ENCODE data around the gene MBTPS1. TPM values are rescaled to one million over a fixed set of nuclear protein-coding genes. Genes with fewer than 3 reads are reported as not detected.

MBTPS1 gene
- polyA plus RNA-seq (2014; cell fraction: cytosol; rRNA removed), result 54.8 and 67.5 TPM in 2 replicates
- 92.2 and 143 TPM in 2 replicates for polyA plus RNA-seq (2014; cell fraction: nucleus; rRNA removed)

DNA sequence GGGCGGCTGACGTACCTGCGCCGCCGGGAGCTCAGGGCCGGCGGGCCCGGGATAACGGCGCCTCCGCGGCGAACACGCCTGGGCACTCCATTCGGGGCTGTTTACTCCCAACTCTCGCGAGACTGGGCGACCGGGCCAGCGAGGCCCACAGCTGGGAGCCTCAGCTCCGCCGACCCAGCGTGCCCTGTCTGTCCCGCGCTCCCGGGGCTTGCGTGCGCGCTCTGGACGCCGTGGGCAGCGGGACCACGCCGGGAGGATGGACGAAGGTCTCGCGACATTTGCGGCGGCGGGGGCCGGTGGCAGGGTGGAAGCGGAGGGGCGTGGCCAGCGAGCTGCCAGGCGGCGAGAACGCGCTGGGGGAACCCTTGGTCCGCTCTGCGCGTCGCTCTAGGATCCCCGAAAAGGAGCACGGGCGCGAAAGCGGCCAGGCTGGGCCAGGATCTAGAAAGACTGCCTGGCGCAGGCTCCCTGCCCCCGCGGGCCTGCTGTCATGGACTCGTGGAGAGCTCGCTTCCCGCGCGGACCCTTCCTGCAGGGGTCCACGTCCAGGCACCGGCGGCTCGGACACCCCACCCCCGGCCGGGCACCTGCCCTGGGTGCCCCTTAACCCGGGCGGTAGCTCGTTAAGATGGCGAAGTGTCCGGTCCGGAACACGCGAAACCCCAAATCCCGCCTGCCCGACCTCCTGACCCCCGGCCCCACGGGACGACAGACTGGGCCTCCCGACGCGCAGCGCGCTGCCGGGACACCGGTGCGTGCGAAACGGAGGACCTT, at the start of gene MBTPS1:
MBTPS1 (minus strand) TSS at position 223 of the 774 bp plus-strand sequence. CDS start 15,159 bp downstream, outside the sequence.
- peak; percentile 99 for DNase-seq (ENCODE audit: low spot score)

DNA sequence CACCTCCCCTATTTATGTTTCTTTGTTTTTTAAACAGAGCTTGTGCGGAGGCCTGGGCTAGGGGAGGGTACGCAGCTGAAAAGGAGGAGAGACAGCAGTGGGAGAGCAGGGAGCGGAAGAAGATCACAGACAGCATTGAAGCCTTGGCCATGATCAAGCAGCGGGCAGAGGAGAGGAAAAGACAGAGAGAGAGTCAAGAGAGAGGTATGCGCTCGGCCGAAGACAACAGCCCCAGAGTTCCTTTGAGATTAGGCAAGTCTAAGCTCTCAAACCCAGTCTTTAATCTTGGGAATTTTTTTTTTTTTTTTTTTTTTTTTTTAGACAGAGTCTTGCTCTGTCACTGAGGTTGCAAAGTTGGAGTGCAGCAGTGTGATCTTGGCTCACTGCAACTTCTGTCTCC, 49.0 kb upstream of the MBTPS1 start:
- no peak for DNase-seq (ENCODE audit: low spot score)

DNA sequence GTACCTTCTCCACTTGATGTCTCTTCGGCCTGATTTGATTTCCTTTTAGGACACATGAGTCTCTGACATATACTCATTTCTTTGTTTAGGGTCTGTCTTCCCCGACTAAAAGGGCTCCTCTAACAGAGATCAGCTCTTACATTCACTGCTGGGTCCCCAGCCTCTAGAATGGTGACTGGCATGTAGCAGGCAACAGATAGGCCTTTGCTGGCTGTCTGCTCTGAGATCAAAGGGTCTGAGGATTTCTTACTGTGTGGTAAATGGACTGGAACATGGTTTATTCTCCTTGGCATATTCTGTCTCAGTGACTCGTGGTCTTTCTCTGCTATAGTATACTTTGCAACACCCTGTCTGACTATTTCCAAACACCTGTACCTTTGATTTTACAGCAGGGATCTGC, 45.1 kb upstream of the MBTPS1 start:
- DNase-seq (ENCODE audit: low spot score), result no peak

DNA sequence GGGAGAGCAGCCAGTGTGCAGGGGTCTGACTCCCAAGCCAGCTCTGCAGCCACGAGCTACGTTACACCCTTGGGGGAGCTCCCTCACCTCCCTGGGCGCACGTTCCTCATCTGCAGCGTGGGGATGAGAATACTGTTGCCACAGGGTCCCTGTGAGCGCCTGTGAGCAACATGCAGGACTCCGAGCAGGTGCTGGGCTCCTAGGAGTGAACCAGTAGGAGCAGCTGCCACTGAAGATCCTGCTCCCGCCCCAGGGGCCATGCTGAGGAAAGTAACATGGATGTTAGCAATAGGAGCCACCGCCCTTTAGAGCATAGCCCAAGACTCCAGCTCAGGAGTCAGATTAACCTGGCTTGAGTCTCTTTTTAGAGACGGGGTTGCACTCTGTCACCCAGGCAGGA, 44.3 kb upstream of the MBTPS1 start:
- DNase-seq (ENCODE audit: low spot score), result no peak

DNA sequence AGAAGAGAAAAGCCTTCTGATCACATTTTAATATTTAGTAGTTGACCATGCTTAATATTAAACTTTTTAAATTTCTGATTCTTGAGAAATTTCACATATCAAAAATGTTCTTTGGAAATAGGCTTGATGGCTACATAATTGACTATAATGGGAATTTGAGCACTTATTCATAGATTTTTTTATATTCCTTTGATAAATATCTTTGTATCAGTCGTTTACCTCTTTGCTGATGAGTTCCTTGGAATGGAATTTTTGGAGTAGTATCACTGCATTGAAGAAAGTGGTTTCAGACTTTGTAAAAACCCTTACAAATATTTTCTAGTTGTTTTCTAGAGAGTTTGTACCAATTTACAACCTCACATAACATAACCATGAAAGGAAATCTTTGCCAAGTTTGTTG, 43.1 kb upstream of the MBTPS1 start:
- no peak for DNase-seq (ENCODE audit: low spot score)

GRCh38 chr16:84159007-84159406, 42.3 kb upstream of the MBTPS1 start:
- no peak for DNase-seq (ENCODE audit: low spot score)

GRCh38 chr16:84156342-84156784, 39.6 kb upstream of the MBTPS1 start:
- DNase-seq (ENCODE audit: low spot score), result no peak

- no peak for DNase-seq (ENCODE audit: low spot score)
Observed at GRCh38 chr16:84155771-84156170, 39.0 kb upstream of the MBTPS1 start.

DNA sequence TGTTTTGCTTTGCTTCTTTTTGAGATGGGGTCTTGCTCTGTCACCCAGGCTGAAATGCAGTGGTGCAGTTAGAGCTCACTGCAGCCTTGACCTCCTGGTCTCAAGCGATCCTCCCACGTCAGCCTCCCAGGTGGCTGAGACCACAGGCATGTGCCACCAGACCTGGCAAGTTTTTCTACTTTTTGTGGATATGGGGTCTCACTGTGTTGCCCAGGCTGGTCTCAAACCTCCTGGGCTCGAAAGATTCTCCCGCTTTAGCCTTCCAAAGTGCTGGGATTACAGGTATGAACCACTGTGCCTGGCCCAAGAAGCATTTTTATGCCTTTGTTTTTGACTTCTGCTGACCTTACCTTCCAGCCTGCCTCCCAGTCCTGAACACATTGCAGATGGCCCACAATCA, 38.5 kb upstream of the MBTPS1 start:
- DNase-seq (ENCODE audit: low spot score), result no peak

GRCh38 chr16:84153660-84154214, 37.0 kb upstream of the MBTPS1 start:
- DNase-seq (ENCODE audit: low spot score), result no peak

GRCh38 chr16:84150926-84151325, 34.2 kb upstream of the MBTPS1 start:
- no peak for DNase-seq (ENCODE audit: low spot score)

GRCh38 chr16:84144859-84145639, 28.3 kb upstream of the MBTPS1 start, which contains the start of the genes DNAAF1 and HSDL1:
Gene DNAAF1, plus strand, starts transcription at chr16:84145308. Its CDS starts 133 bp downstream, at chr16:84145441.
Gene HSDL1, minus strand, starts transcription at chr16:84145177. Its CDS starts 13,856 bp downstream, at chr16:84131321.
- DNase-seq (ENCODE audit: low spot score), result peak; percentile 84

DNA sequence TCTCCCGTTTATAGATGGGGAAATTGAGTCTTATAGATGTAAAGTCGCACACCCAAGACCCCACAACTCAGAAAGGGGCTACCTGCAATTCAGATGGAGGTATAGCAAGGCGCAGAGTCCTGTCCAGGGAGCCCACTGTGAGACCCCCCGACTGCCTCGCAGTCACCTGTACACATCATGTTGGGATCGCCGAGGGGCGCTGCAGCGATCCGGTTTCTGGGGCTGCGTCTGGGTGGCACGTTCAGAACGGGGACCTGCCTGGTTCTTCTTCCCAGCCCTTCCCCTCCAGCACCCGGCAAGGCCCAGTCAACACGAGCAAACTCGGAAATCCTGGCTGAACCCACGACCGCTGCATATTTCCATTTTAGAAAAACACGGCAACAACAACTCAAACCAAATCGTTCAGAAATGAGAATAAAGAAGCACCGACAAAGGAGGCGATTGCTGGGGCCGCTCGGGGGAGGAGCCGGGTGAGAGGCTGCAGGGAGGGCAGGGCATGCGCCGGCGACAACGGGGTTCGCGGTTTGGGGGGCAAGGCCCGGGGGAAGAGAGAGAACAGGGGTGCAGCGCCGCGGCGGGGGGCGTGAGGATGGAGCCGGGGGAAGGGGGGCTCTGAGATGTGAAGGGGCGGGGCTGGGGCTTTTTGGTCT, 27.6 kb upstream of the MBTPS1 start:
- DNase-seq (ENCODE audit: low spot score), result peak; percentile 36

DNA sequence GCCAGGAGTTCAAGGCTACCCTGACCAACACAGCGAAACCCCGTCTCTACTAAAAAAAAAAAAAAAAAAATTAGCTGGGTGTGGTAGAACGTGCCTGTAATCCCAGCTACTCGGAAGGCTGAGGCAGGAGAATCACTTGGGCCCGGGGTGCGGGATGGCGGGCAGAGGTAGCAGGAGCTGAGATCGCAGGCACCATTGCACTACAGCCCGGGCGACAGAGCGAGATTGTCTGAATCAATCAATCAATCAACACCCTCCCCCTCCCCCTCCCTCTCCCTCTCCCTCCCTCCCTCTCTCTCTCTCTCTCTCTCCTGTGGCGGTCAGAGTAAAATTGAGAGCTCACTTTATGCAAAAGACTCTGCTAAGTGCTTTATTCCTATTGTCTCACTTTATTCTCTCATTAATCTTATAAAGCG, 27.1 kb upstream of the MBTPS1 start:
- DNase-seq (ENCODE audit: low spot score), result no peak

GRCh38 chr16:84143081-84143480, 26.3 kb upstream of the MBTPS1 start:
- DNase-seq (ENCODE audit: low spot score), result no peak

DNA sequence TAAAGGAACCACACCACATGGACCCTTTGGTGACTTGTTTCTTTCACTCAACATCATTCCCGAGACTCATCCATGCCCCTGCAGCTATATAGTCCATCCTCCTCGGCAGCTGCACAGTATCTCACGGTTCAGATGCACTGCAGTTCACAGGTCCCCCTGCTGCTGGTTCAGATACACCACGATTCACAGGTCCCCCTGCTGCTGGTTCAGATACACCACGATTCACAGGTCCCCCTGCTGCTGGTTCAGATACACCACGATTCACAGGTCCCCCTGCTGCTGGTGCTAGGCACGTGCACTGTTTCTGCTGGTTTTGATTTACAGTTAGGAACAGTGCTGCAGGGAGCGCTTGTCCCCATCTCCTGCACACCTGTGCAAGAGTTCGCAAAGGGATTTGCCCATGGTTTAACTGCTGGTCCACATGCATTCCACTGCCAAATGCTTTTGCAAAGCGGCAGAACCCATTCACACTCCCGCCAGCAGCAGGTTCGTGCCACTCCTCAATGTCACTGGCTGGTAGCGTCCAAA, 24.5 kb upstream of the MBTPS1 start:
- no peak for DNase-seq (ENCODE audit: low spot score)

GRCh38 chr16:84139628-84140258, 23.0 kb upstream of the MBTPS1 start:
- DNase-seq (ENCODE audit: low spot score), result no peak

DNA sequence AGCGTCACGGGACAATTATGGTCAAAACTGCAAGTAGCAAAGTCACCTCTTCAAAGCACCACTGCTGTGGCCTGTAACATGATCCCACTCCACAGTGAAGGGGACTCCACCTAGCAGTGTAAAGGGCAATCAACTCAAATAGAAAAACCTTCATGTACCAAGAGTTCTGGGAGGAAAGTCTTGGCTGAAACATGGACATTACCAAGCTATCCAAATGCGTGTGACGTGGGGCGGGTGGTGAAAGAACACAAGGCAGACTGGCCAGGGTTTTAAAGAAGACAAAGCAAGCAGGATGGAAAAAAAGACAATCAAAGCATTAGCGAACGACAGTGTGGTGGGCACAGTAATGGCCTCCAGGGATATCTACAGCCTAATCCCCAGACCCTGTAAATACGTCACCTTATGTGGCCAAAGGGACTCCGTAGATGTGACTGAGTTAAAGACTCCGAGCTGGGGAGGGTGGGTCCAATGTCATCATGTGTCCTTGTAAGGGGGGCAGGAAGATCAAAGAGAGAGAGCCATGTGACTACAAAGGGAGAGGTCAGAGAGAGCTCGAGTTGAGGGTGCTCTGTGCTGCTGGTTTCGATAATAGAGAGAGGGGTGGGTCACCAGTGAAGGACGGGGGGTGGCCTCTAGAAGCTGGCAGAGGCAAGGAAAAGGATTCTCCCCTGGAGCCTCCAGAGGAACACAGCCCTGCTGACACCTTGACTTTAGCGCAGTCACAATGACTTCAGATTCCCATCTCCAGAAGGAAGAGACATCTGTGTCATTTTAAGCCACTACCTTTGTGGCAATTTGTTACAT, 22.3 kb upstream of the MBTPS1 start:
- no peak for DNase-seq (ENCODE audit: low spot score)

DNA sequence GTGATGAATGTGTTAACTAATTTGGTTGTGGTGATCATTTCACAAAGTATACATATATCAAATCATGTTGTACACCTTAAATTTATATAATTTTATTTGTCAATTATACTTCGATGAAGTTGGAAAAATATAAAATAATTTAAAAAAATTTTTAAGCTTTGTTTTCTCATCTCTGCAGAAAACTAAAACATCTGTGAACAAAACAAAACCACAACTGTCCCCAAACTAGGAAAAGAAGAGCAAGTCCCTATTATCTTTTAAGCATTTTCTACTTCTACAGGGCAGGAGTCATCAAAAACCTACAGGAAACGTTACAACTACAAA, 21.7 kb upstream of the MBTPS1 start:
- no peak for DNase-seq (ENCODE audit: low spot score)

DNA sequence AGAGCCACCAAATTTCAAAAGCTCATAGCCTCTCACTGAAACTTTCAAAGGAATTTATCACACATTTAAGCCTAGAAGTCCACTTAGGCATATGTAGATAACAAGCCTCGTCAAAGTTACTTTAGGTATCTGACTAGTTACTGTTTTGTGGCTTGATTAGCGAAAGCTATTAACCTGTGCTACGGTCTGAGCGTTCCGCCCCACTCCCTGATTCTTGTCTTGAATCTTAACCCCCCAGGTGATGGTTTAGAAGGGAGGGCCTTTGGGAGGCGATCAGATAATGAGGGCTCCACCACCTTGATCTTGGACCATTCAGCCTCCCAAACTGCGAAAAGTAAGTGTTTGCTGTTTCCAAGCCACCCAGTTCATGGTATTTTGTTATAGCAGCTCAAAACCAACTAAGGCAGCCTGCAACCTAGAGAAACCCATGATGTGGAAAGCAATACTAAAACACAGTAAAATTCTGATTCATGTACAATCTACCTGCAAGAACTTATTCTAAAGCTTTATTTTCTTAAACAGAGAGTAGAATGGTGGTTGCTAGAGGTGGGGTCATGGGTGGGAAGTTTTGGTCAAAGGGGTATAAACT, 21.1 kb upstream of the MBTPS1 start:
- DNase-seq (ENCODE audit: low spot score), result no peak
